ENCODE measurements around the gene SERTAD2.

The SERTAD2 gene

DNA sequence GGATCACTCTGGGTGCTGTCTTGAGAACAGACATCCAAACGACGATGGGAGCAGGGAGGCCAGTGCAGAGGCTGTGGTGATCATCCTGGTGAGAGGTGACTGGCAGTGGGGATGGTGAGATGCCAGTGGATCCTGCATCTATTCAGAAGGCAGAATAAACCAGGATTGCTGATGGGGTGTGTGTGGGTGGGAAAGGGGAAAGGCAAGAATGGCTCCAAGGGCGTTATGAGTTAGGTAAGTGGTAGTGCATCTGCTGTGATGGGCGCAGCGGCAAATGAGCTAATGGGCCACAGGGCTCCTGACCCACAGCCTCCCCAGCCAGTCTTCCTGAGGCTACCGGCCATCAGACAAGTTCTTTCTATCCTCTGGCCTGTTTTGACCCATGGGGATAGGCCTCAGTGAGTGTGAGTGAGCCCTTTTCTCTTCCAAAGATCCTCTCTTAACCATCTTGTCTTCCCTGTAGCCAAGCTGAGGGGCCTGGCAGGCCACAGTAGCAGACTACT is 29.6 kb downstream of the SERTAD2 start:
- no peak for TF ChIP-seq CTCF (IDR thresholded peaks at IDR 0.05)

GRCh38 chr2:64623242-64623850 is 30.4 kb downstream of the SERTAD2 start:
- no peak for TF ChIP-seq CTCF (IDR thresholded peaks at IDR 0.05)

DNA sequence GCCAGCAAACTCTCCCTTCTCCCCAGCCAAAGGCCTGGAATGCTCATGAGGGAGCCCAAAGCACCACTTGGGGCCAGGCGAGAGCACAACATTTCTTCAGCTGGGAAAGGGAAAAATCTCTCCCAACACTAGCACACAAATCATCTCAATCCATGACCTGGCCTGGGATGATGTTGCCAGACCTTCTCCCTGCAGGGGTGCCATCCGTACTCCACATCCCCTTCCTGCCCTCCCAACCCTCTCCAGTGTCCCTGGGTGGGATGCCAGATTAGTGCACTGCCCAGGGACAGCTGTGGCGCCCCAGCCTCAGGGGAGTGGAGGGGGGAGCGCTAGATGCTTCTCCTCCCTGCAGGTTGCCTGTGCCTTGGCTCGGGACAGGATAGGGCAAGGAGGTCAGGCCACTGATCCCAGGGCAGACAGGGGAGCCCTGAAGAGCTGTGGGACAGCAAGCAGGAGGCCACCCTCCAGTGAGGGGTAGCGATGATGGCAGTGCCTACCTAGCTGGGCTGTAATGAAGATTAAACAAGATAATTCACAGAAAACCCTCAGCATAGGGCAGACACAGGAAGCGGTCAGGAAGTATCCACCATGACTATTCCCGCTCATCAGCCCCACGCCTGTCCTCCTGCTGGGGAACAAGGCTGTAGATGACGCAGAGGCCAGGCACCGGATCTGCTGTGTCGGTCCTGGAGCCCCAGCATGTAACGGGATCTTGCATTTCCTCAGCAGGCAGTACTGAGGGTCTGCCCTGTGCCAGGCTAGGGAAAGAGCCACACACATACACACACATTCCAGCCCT is 31.1 kb downstream of the SERTAD2 start:
- TF ChIP-seq CTCF (IDR thresholded peaks at IDR 0.05), result no peak

DNA sequence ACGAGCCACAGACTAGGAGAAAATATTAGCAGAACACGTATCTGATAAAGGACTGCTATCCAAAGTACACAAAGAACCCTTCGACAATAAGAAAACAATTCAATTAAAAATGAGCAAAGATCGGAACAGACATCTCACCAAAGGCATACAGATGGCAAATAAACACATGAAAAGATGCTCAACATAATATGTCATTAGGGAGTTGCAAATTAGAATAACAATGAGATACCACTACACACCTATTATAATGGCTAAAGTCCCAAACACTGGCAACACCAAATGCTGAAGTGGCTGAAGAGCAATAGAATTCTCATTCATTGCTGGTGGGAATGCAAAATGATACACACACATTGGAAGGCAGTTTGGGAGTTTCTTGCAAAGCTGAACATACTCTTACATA is 33.1 kb downstream of the SERTAD2 start:
- no peak for TF ChIP-seq CTCF (IDR thresholded peaks at IDR 0.05)

- TF ChIP-seq CTCF (IDR thresholded peaks at IDR 0.05), result no peak
These were observed 36.0 kb downstream of the SERTAD2 start for GRCh38 chr2:64617631-64618151.

- TF ChIP-seq CTCF (IDR thresholded peaks at IDR 0.05), result no peak
These were observed 37.7 kb downstream of the SERTAD2 start for GRCh38 chr2:64615844-64616536.

- no peak for TF ChIP-seq CTCF (IDR thresholded peaks at IDR 0.05)
These were observed 38.4 kb downstream of the SERTAD2 start for GRCh38 chr2:64615192-64615763.

All from LNCAP (cell line).